ENCODE results near the gene FRMPD4. TPM values are rescaled to one million over a fixed set of nuclear protein-coding genes. Genes with fewer than 3 reads are reported as not detected.
"Not testable (repeated sequence)": the region's sequence is repeated elsewhere in the genome, so short reads cannot be mapped to it uniquely, and the experiment has no call there.

The FRMPD4 gene
- total RNA-seq, 2 experiments from 2014 or later = not detected

DNA sequence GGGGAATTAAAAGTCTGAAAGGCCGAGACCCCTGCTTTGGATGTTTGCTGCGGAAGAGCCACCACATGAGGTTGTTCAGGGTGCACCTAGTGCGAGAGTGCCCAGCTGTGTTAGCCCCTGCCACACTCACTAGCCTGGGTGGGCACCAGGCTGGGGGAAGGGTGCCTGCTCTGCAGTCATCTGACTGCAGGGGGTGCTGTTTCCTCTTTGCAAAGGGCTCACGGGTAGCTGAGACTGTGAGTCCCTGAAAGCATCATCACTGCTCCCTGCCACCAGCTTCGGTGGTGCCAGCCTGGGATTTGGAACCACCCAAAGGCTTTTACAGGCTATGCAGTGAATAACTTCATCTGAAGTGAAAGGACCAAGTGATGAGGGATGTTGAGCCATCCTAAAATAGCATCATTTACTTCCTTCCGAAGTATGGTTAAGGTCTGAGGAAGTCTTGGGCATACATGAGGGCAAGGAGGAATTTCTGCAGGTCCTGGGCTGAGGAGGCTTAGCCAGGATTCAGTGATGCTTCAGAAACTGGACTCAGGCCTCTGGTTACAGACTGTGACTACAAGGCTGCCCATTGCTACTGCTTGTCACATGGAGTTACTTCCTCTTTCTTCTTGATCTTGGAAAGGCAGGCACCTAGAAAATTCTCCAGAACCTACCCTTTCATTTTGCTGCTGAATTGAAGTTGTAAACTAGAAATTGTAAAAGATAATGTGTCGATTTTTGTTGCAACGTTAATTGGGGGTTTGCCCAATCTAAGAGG lies 359.7 kb downstream of the FRMPD4 start:
- ChIA-PET CTCF (no interaction called here), POLR2A (no interaction called here)
- H3K27ac ChIP-seq (ENCODE audit: low read depth in 1 of 2, low read length in 2 of 2) = no peak overlapping the region
- DNase-seq (no peak), ATAC-seq (ENCODE audit: poor library complexity) (no peak)
- no peak overlapping the region for H3K27ac Mint-ChIP-seq
- no peaks in the 10 kb centered on the region for H3K4me1 ChIP-seq (ENCODE audit: insufficient read depth, low read length)
- H3K27me3 ChIP-seq (ENCODE audit: control insufficient read depth in 1 of 2, insufficient read depth in 2 of 2, low read length in 2 of 2) = no peaks in the 10 kb centered on the region
- H3K9me3 Mint-ChIP-seq = no peaks in the 10 kb centered on the region
- H3K36me3 ChIP-seq (ENCODE audit: insufficient read depth, low read length) = no peaks in the 10 kb centered on the region
- H3K4me1 Mint-ChIP-seq (ENCODE audit: low read depth) = no peaks in the 10 kb centered on the region
- no peaks in the 10 kb centered on the region for H3K36me3 Mint-ChIP-seq (ENCODE audit: low read depth)
- TF ChIP-seq, protein P1, sequence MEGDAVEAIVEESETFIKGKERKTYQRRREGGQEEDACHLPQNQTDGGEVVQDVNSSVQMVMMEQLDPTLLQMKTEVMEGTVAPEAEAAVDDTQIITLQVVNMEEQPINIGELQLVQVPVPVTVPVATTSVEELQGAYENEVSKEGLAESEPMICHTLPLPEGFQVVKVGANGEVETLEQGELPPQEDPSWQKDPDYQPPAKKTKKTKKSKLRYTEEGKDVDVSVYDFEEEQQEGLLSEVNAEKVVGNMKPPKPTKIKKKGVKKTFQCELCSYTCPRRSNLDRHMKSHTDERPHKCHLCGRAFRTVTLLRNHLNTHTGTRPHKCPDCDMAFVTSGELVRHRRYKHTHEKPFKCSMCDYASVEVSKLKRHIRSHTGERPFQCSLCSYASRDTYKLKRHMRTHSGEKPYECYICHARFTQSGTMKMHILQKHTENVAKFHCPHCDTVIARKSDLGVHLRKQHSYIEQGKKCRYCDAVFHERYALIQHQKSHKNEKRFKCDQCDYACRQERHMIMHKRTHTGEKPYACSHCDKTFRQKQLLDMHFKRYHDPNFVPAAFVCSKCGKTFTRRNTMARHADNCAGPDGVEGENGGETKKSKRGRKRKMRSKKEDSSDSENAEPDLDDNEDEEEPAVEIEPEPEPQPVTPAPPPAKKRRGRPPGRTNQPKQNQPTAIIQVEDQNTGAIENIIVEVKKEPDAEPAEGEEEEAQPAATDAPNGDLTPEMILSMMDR (IDR thresholded peaks at IDR 0.05) = no peak
- H3K4me3 ChIP-seq (ENCODE audit: low read length) = no peak overlapping the region
- no peaks in the 10 kb centered on the region for H3K27me3 Mint-ChIP-seq
- no peak overlapping the region for H3K4me3 Mint-ChIP-seq
- no peaks in the 10 kb centered on the region for H3K9me3 ChIP-seq (ENCODE audit: control insufficient read depth in 1 of 2, insufficient read depth in 1 of 2, low read length in 2 of 2)
- intact Hi-C loops (cut with DNase I, micrococcal nuclease) = no loop called here

DNA sequence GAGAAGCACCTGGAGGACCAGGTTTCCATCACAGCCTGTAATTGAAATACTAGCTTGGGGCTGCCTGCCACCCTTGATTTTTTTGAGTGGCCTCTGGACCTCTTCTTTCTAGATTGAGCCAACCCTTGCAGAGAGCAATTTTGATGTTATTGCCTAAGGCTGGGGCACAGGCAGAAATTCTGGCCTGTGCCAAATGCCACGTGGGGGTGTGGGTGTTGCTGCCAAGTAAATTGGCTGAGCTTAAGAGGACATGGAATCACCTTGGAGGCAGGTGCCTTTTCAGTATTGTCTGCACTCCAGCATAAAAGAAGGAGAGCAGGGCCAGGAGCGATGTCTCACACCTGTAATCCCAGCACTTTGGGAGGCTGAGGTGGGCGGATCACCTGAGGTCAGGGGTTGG lies 366.9 kb downstream of the FRMPD4 start:
- ATAC-seq (ENCODE audit: poor library complexity) (no peak), DNase-seq (no peak)
- CTCF ChIA-PET = no interaction called here
- H3K4me1 ChIP-seq (ENCODE audit: insufficient read depth, low read length) = no peaks in the 10 kb centered on the region
- Mint-ChIP-seq H3K4me1 (ENCODE audit: low read depth) (no peaks in the 10 kb centered on the region), H3K27me3 (no peaks in the 10 kb centered on the region), H3K36me3 (ENCODE audit: low read depth) (no peaks in the 10 kb centered on the region), H3K27ac (no peak overlapping the region), H3K9me3 (no peaks in the 10 kb centered on the region), H3K4me3 (no peak overlapping the region)
- no peaks in the 10 kb centered on the region for H3K36me3 ChIP-seq (ENCODE audit: insufficient read depth, low read length)
- intact Hi-C loops (cut with DNase I, micrococcal nuclease) = no loop called here
- TF ChIP-seq, protein P1 (IDR thresholded peaks at IDR 0.05) = no peak
- no peaks in the 10 kb centered on the region for H3K27me3 ChIP-seq (ENCODE audit: control insufficient read depth in 1 of 2, insufficient read depth in 2 of 2, low read length in 2 of 2)
- no peaks in the 10 kb centered on the region for H3K9me3 ChIP-seq (ENCODE audit: control insufficient read depth in 1 of 2, insufficient read depth in 1 of 2, low read length in 2 of 2)
- no peak overlapping the region for H3K27ac ChIP-seq (ENCODE audit: low read depth in 1 of 2, low read length in 2 of 2)
- POLR2A ChIA-PET = no interaction called here
- no peak overlapping the region for H3K4me3 ChIP-seq (ENCODE audit: low read length)

DNA sequence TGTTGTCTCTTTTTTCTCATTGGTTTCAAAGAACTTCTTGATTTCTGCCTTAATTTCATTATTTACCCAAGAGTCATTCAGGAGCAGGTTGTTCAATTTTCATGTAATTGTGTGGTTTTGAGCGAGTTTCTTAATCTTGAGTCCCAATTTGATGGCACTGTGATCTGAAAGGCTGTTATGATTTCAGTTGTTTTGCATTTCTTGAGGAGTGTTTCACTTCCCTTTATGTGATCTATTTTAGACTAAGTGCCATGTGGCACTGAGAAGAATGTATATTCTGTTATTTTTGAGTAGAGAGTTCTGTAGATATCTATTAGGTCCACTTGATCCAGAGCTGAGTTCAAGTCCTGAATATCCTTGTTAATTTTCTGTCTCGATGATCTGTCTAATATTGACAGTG lies 377.1 kb downstream of the FRMPD4 start:
- H3K9me3 Mint-ChIP-seq = not testable (repeated sequence)

DNA sequence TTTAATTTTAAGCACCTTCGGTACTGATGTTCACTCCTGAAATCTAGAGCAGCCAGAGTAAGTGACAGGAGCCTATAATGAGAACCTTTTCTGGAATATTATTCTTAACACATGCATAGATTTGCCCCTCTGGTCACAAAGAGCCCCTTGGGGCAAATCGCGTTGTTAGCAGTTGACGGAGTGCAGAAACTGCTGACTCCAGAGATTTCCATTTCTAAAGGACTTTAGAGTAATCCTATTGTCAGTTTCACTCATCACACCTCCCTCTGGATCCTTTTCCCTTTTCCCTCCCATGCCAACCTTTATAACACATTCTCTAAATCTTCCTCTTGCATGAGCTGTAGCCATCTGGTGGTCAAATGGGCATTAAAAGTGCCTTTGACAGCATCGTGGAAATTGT lies 388.0 kb downstream of the FRMPD4 start:
- Mint-ChIP-seq H3K4me1 (ENCODE audit: low read depth) (no peaks in the 10 kb centered on the region), H3K4me3 (no peak overlapping the region), H3K27me3 (no peaks in the 10 kb centered on the region), H3K27ac (no peak overlapping the region), H3K36me3 (ENCODE audit: low read depth) (no peaks in the 10 kb centered on the region), H3K9me3 (no peaks in the 10 kb centered on the region)
- TF ChIP-seq, protein P1 (IDR thresholded peaks at IDR 0.05) = no peak
- POLR2A ChIA-PET = no interaction called here
- Histone ChIP-seq H3K27ac (ENCODE audit: low read depth in 1 of 2, low read length in 2 of 2) (no peak overlapping the region), H3K4me1 (ENCODE audit: insufficient read depth, low read length) (no peaks in the 10 kb centered on the region), H3K4me3 (ENCODE audit: low read length) (no peak overlapping the region), H3K36me3 (ENCODE audit: insufficient read depth, low read length) (no peaks in the 10 kb centered on the region), H3K27me3 (ENCODE audit: control insufficient read depth in 1 of 2, insufficient read depth in 2 of 2, low read length in 2 of 2) (no peaks in the 10 kb centered on the region), H3K9me3 (ENCODE audit: control insufficient read depth in 1 of 2, insufficient read depth in 1 of 2, low read length in 2 of 2) (no peaks in the 10 kb centered on the region)
- DNase-seq (no peak), ATAC-seq (ENCODE audit: poor library complexity) (no peak)
- CTCF ChIA-PET = no interaction called here
- intact Hi-C loops (cut with DNase I, micrococcal nuclease) = no loop called here

More for the DNA sequence above, 377.1 kb downstream of the FRMPD4 start:
- H3K4me3 ChIP-seq (ENCODE audit: low read length); POLR2A ChIA-PET; H3K27me3 ChIP-seq (ENCODE audit: control insufficient read depth in 1 of 2, insufficient read depth in 2 of 2, low read length in 2 of 2); H3K9me3 ChIP-seq (ENCODE audit: control insufficient read depth in 1 of 2, insufficient read depth in 1 of 2, low read length in 2 of 2); H3K36me3 ChIP-seq (ENCODE audit: insufficient read depth, low read length); H3K4me1 ChIP-seq (ENCODE audit: insufficient read depth, low read length); intact Hi-C loops (cut with DNase I, micrococcal nuclease); H3K36me3 Mint-ChIP-seq (ENCODE audit: low read depth); H3K27me3 Mint-ChIP-seq; DNase-seq; CTCF ChIA-PET; ATAC-seq (ENCODE audit: poor library complexity); H3K4me1 Mint-ChIP-seq (ENCODE audit: low read depth); H3K27ac Mint-ChIP-seq; H3K27ac ChIP-seq (ENCODE audit: low read depth in 1 of 2, low read length in 2 of 2); H3K4me3 Mint-ChIP-seq: not testable (repeated sequence)

DNA sequence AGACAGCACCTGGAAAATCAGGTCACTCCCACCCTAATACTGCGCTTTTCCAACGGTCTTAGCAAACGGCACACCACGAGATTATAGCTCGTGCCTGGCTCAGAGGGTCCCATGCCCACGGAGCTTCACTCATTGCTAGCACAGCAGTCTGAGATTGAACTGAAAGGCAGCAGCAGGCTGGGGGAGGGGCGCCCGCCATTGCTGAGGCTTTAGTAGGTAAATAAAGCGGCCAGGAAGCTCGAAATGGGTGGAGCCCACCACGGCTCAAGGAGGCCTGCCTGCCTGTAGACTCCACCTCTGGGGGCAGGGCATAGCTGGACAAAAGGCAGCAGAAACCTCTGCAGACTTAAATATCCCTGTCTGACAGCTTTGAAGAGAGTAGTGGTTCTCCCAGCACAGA lies 399.8 kb downstream of the FRMPD4 start:
- H3K36me3 Mint-ChIP-seq (ENCODE audit: low read depth); H3K27me3 Mint-ChIP-seq; H3K9me3 Mint-ChIP-seq; H3K27me3 ChIP-seq (ENCODE audit: control insufficient read depth in 1 of 2, insufficient read depth in 2 of 2, low read length in 2 of 2); DNase-seq; ATAC-seq (ENCODE audit: poor library complexity); CTCF ChIA-PET; H3K9me3 ChIP-seq (ENCODE audit: control insufficient read depth in 1 of 2, insufficient read depth in 1 of 2, low read length in 2 of 2); intact Hi-C loops (cut with DNase I, micrococcal nuclease); H3K27ac ChIP-seq (ENCODE audit: low read depth in 1 of 2, low read length in 2 of 2); H3K36me3 ChIP-seq (ENCODE audit: insufficient read depth, low read length); H3K27ac Mint-ChIP-seq; POLR2A ChIA-PET; H3K4me3 Mint-ChIP-seq; H3K4me3 ChIP-seq (ENCODE audit: low read length); H3K4me1 ChIP-seq (ENCODE audit: insufficient read depth, low read length); H3K4me1 Mint-ChIP-seq (ENCODE audit: low read depth): not testable (repeated sequence)
